C4-2B (cell line): Measurements from ENCODE around the gene CAMK1D.

Experiments
- H3K27ac ChIP-seq: fragments of 450-650 bp; 2 replicates; pipeline ENCODE4 v1.5.1; 2017
- CTCF ChIP-seq: fragments of 450-650 bp; conservative IDR thresholded peaks from 2 replicates; pipeline ENCODE4 v1.5.1; 2017; ENCODE audit warnings: mild to moderate bottlenecking
- ZFX ChIP-seq: fragments of 450-650 bp; IDR thresholded peaks from 2 replicates; pipeline ENCODE4 v1.6.1; 2017

CAMK1D gene

DNA sequence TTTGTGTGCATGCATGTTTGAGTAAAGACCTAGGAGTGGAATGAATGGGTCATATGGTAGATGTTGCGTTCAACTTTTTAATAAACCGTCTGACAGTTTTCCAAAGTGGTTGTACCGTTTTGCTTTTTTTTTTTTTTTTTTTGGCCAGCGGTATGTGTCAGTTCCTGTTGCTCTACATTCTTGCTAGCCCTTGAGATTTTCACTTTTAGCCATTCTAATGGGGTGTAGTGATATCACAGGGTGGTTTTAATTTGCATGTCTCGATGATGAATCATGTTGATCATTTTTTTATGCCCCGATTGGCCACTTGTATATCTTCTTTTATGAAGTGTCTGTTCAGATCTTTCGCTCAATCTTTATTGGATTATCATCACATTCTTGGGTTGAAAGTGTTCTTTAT lies 320.7 kb downstream of the CAMK1D start:
- no peak for TF ChIP-seq ZFX
- TF ChIP-seq CTCF, result no peak
- H3K27ac ChIP-seq, result no peak overlapping the region

- no peak overlapping the region for H3K27ac ChIP-seq
- TF ChIP-seq ZFX (no peak), CTCF (no peak)
Measured at GRCh38 chr10:12675186-12675585, 325.8 kb downstream of the CAMK1D start.

- H3K27ac ChIP-seq, result no peak overlapping the region
- no peak for TF ChIP-seq ZFX
- TF ChIP-seq CTCF, result no peak
Measured at GRCh38 chr10:12679636-12680035, 330.3 kb downstream of the CAMK1D start.

- H3K27ac ChIP-seq, result no peak overlapping the region
- TF ChIP-seq ZFX (no peak), CTCF (no peak)
Measured at GRCh38 chr10:12681252-12681651, 331.9 kb downstream of the CAMK1D start.

- peak overlapping the region; percentile 44; the same call in 1 of the 2 replicates for H3K27ac ChIP-seq
Measured at GRCh38 chr10:12684784-12685183, 335.4 kb downstream of the CAMK1D start.

GRCh38 chr10:12685261-12686058 lies 336.1 kb downstream of the CAMK1D start:
- TF ChIP-seq CTCF (no peak), ZFX (no peak)
- peak overlapping the region; percentile 44; the same call in 1 of the 2 replicates for H3K27ac ChIP-seq

More at GRCh38 chr10:12684784-12685183, 335.4 kb downstream of the CAMK1D start:
- TF ChIP-seq CTCF, result no peak
- TF ChIP-seq ZFX, result no peak

DNA sequence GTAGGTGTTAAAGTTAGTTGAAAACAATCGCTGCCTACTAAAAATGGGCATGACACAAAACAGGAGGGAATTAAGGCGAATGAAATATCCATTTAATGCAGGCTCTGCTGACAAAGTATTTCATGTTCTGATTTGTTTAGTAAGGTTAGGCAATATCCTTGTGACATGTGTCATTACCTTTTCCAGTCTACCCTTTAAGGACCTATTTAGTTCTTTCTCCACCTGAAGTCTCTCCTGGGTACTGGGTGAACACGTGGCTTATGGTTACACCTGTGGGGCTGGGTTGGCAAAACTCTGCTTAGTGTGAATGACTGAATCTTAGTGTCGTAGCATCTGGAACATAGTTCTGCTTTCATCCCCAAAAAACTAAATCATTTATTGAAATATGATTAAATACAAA lies 338.6 kb downstream of the CAMK1D start:
- no peak overlapping the region for H3K27ac ChIP-seq
- TF ChIP-seq ZFX (no peak), CTCF (no peak)
